Breast epithelium (tissue), 4 donors: ENCODE data around the gene TRAPPC10. TPM values are rescaled to one million over a fixed set of nuclear protein-coding genes. Genes with fewer than 3 reads are reported as not detected.

Source experiments
- DNase-seq, 2 donors: peaks; one replicate each; pipeline ENCODE4 v3.0.0-alpha.2; 2019; ENCODE audit warnings: low spot score in 2 of 2
- H3K27ac ChIP-seq, 2 donors: fragments of 200-600 bp; sonication (generic) in 1 of 2; one replicate each; pipeline ENCODE4 v1.5.1; 2016 to 2019; ENCODE audit warnings: mild to moderate bottlenecking in 1 of 2
- H3K27me3 ChIP-seq, 2 donors: fragments of 200-600 bp; sonication (generic) in 1 of 2; one replicate each; pipeline versions ENCODE4 v1.5.1 to v1.6.0; 2017 to 2019; ENCODE audit warnings: control low read depth in 1 of 2, mild to moderate bottlenecking in 1 of 2
- H3K36me3 ChIP-seq: fragments of 200-600 bp; one replicate; pipeline ENCODE4 v1.5.1; 2019
- H3K4me1 ChIP-seq, 2 donors: fragments of 200-600 bp; sonication (generic); one replicate each; pipeline ENCODE4 v1.5.1; 2016 to 2019; ENCODE audit warnings: control low read depth in 1 of 2
- H3K4me3 ChIP-seq, 3 donors: fragments of 200-600 bp; sonication (generic); 1 replicate in 2 of 3; 2 replicates in 1 of 3; pipeline ENCODE4 v1.5.1; 2016 to 2019; ENCODE audit warnings: mild to moderate bottlenecking in 3 of 3, moderate library complexity in 2 of 3
- H3K9me3 ChIP-seq, 2 donors: fragments of 200-600 bp; sonication (generic) in 1 of 2; one replicate each; pipeline ENCODE4 v1.5.1; 2016 to 2019; ENCODE audit warnings: control low read depth in 1 of 2
- CTCF ChIP-seq, 3 donors: fragments of 450-650 bp; IDR thresholded peaks; one replicate each; pipeline ENCODE4 v1.5.1; 2016 to 2017; ENCODE audit warnings: antibody characterized with exemption in 3 of 3, mild to moderate bottlenecking in 3 of 3, moderate library complexity in 3 of 3
- POLR2A ChIP-seq: fragments of 450-650 bp; IDR thresholded peaks from one replicate; pipeline ENCODE4 v1.6.1; 2016; ENCODE audit warnings: antibody characterized with exemption, mild to moderate bottlenecking, moderate library complexity
- POLR2AphosphoS5 ChIP-seq, 3 donors: sonication (generic); formaldehyde crosslinking; IDR thresholded peaks; one replicate each; pipeline ENCODE4 v1.6.1; 2017; ENCODE audit warnings: antibody characterized with exemption in 3 of 3
- intact Hi-C: fragments of 100-400 bp; cut with DNase I; formaldehyde crosslinking; loops from one replicate; pipeline ENCODE4 v1.15.1; 2023; ENCODE audit warnings: low total_unique reads
- total RNA-seq, 3 donors: library from RNA; depleted of rRNA; stranded (reverse); fragments of >200 nt; gene quantifications; one replicate each; pipeline ENCODE4 v1.1.0, GENCODE V29; 2016

The TRAPPC10 gene
- total RNA-seq, 3 donors from 2014 or later = 27.4 to 35.0 (median 31.1) TPM

DNA sequence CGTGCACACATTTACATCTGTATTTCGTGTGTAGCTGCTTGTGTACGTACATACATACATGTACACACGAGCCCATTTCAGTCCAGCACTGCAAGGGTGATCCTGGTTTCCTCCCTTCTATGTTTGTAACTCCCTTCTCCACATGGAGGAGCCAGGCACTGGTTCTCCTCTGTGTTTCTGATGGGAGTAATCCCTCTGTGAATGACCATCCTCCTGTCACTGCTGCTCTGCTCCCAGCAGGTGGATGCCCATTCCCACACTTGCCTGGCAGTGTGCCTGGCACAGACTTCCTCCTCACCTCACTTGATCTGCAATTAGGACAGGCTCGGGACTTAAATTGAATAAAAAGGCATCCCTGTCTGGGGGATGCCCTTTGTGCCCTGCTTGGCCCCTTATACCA lies 37.1 kb downstream of the TRAPPC10 start:
- no peak for TF ChIP-seq POLR2AphosphoS5 (IDR thresholded peaks at IDR 0.05)
- TF ChIP-seq CTCF (IDR thresholded peaks at IDR 0.05) = no peak
- no peak for TF ChIP-seq POLR2A
- Histone ChIP-seq H3K9me3 (no peaks in the 10 kb centered on the region), H3K27ac (no peak overlapping the region), H3K4me1 (no peaks in the 10 kb centered on the region), H3K27me3 (no peaks in the 10 kb centered on the region), H3K36me3 (no peaks in the 10 kb centered on the region), H3K4me3 (no peak overlapping the region)
- DNase-seq = no peak
- intact Hi-C loops = loop anchor here (1.0 kb wide), 1 partner anchor 18 kb away; no protein-coding TSS in a partner anchor

DNA sequence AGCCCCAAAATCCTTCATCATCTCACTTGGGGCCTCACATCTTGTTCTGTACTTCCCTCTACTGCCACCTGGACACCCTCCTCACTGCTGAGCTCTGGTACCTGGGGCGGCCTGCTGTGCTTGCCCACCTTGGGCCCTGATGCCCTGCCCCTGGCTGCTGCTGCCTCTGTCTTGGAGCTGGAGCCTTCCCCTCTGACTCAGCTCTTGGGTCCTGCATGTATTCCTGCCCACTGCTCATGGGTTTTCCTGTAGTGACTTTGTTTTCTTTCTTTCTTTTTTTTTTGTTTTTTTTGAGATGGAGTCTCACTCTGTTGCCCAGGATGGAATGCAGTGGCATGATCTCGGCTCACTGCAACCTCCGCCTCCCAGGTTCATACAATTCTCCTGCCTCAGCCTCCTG lies 37.5 kb downstream of the TRAPPC10 start:
- no peaks in the 10 kb centered on the region for H3K27me3 ChIP-seq
- H3K4me3 ChIP-seq = no peak overlapping the region
- no peaks in the 10 kb centered on the region for H3K4me1 ChIP-seq
- no peaks in the 10 kb centered on the region for H3K9me3 ChIP-seq
- intact Hi-C loops = loop anchor here (1.0 kb wide), 1 partner anchor 18 kb away; no protein-coding TSS in a partner anchor
- no peak overlapping the region for H3K27ac ChIP-seq
- DNase-seq = no peak
- TF ChIP-seq POLR2A (no peak), CTCF (IDR thresholded peaks at IDR 0.05) (no peak), POLR2AphosphoS5 (IDR thresholded peaks at IDR 0.05) (no peak)
- H3K36me3 ChIP-seq = no peaks in the 10 kb centered on the region

DNA sequence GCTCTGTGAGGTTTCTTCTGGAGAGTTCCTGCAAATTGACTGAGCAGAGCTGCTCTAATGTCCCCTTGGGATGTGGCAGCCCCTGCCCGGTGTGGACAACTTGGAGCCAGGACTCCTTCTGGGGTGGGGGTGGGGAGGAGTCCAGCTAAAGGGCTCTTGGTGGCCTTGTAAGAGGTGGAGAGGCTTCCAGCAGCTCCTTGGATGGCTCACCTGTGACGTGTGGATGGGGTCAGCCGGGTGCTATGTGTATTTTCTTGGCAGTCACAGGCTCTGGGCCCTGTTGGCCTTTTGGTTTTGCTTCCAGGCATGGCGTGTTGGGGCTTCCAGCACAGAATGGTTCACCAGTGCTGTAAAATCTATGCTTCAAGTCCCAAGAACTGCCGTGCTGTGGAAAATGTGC lies 38.2 kb downstream of the TRAPPC10 start:
- H3K4me1 ChIP-seq = no peaks in the 10 kb centered on the region
- H3K27me3 ChIP-seq = no peaks in the 10 kb centered on the region
- H3K36me3 ChIP-seq = no peaks in the 10 kb centered on the region
- TF ChIP-seq CTCF (IDR thresholded peaks at IDR 0.05) (no peak), POLR2AphosphoS5 (IDR thresholded peaks at IDR 0.05) (no peak), POLR2A (no peak)
- no peak for DNase-seq
- H3K9me3 ChIP-seq = no peaks in the 10 kb centered on the region
- no peak overlapping the region for H3K4me3 ChIP-seq
- intact Hi-C loops = no loop called here
- H3K27ac ChIP-seq = no peak overlapping the region

DNA sequence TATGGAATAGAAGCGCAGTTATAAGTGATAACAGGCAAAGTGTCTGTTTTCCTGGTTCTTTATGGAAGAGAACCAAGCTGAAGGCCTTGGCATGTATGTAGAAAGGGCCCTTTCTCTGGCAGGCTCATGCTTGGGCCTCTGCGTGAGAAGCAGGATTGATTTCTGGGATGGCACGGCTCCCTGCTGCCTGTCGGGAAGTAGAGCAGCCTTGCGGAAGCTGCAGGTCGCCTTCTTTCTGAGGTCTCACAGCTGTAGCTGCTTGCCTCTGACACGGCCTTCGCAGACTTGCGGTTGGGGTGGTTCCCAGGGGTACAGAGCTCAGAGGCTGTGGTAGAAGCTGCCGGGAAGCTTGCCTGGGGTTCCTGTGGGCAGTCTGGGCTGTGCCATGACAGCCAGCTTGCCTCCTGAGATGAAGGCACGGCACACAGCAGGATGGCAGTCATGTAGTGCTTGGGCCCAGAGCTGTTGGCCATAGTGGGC lies 39.4 kb downstream of the TRAPPC10 start:
- Histone ChIP-seq H3K27me3 (no peaks in the 10 kb centered on the region), H3K9me3 (no peaks in the 10 kb centered on the region), H3K4me3 (no peak overlapping the region), H3K27ac (peak overlapping the region; percentile 19 to 51), H3K36me3 (no peaks in the 10 kb centered on the region), H3K4me1 (no peaks in the 10 kb centered on the region)
- no peak for DNase-seq
- TF ChIP-seq POLR2AphosphoS5 (IDR thresholded peaks at IDR 0.05) (no peak), CTCF (IDR thresholded peaks at IDR 0.05) (no peak), POLR2A (no peak)
- intact Hi-C loops = no loop called here

DNA sequence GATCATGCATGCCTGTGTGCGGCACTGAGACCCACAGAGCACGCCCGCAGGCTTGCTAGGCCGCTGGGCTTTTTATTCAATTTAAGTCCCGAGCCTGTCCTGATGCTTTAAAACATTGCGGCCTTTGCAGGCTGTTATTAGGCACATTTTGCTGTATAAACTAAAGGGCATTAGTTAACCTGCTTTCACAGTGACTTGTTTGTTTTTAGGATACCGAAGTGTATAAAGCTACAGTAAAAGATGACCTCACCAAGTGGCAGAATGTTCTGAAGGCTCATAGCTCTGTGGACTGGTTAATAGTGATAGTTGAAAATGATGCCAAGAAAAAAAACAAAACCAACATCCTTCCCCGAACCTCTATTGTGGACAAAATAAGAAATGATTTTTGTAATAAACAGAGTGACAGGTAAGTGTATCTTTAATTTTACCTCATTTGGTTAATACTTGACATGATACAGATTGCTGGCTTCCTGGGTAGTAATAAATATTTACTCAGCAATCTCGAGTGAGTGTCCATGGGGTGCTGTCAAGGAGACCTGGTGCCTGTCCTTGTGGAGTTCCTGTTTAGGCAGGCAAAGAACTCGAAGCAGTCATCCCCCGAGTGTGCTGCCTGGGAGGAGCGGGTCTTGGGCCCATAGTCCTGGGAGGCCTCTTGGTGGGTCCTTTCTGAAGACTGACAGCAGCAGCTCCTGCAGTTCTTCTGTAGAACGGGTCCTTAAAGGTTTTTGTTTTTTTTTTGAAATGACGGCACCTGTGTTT lies 40.1 kb downstream of the TRAPPC10 start:
- no peak for DNase-seq
- no peak overlapping the region for H3K4me3 ChIP-seq
- intact Hi-C loops = no loop called here
- H3K27ac ChIP-seq = peak overlapping the region; percentile 19 to 51
- no peaks in the 10 kb centered on the region for H3K27me3 ChIP-seq
- no peaks in the 10 kb centered on the region for H3K36me3 ChIP-seq
- TF ChIP-seq POLR2AphosphoS5 (IDR thresholded peaks at IDR 0.05) = no peak
- no peaks in the 10 kb centered on the region for H3K9me3 ChIP-seq
- no peaks in the 10 kb centered on the region for H3K4me1 ChIP-seq
